Parathyroid adenoma (tissue), 2 donors: ENCODE results near the gene TBCD.

Experiments
- H2AFZ ChIP-seq: fragments of 300-600 bp; sonication (generic); one replicate; pipeline ENCODE4 v1.7.0; 2017; ENCODE audit warnings: antibody characterized with exemption, mild to moderate bottlenecking
- H3K27ac ChIP-seq: fragments of 300-600 bp; sonication (generic); one replicate; pipeline ENCODE4 v1.7.0; 2017
- H3K27me3 ChIP-seq: fragments of 300-600 bp; sonication (generic); one replicate; pipeline ENCODE4 v1.7.0; 2017; ENCODE audit warnings: low read length; ENCODE audit not compliant: control insufficient read depth, insufficient read depth
- H3K36me3 ChIP-seq: fragments of 300-600 bp; sonication (generic); one replicate; pipeline ENCODE4 v1.7.0; 2017; ENCODE audit warnings: low read length; ENCODE audit not compliant: control insufficient read depth, insufficient read depth
- H3K4me1 ChIP-seq: fragments of 300-600 bp; sonication (generic); one replicate; pipeline ENCODE4 v1.7.0; 2017; ENCODE audit warnings: control low read depth
- H3K4me2 ChIP-seq: fragments of 300-600 bp; sonication (generic); one replicate; pipeline ENCODE4 v1.7.0; 2017; ENCODE audit warnings: low read length
- H3K4me3 ChIP-seq: fragments of 300-600 bp; sonication (generic); one replicate; pipeline ENCODE4 v1.7.0; 2017; ENCODE audit warnings: low read depth, low read length
- H3K79me2 ChIP-seq: fragments of 300-600 bp; sonication (generic); one replicate; pipeline ENCODE4 v1.7.0; 2017; ENCODE audit warnings: control low read depth
- H3K9ac ChIP-seq: fragments of 300-600 bp; sonication (generic); one replicate; pipeline ENCODE4 v1.7.0; 2017; ENCODE audit warnings: mild to moderate bottlenecking
- H3K9me3 ChIP-seq: fragments of 300-600 bp; sonication (generic); one replicate; pipeline ENCODE4 v1.7.0; 2017; ENCODE audit warnings: low read length; ENCODE audit not compliant: control insufficient read depth
- CTCF ChIP-seq: fragments of 300-600 bp; sonication (generic); IDR thresholded peaks from one replicate; pipeline ENCODE4 v1.7.0; 2017; ENCODE audit warnings: antibody characterized with exemption, mild to moderate bottlenecking
- donor health status: primary hyperparathyroidism.

Gene TBCD

GRCh38 chr17:82745524-82745923, 6.3 kb upstream of the TBCD start:
- Histone ChIP-seq H3K4me3 (no peak overlapping the region), H3K79me2 (no peaks in the 10 kb centered on the region), H3K4me2 (no peak overlapping the region), H3K36me3 (no peaks in the 10 kb centered on the region), H2AFZ (no peak overlapping the region), H3K4me1 (no peaks in the 10 kb centered on the region), H3K9me3 (no peaks in the 10 kb centered on the region), H3K9ac (no peak overlapping the region), H3K27ac (no peak overlapping the region), H3K27me3 (no peaks in the 10 kb centered on the region)
- TF ChIP-seq CTCF, result no peak

- TF ChIP-seq CTCF, result no peak
- no peak overlapping the region for H3K27ac ChIP-seq
- H3K36me3 ChIP-seq, result no peaks in the 10 kb centered on the region
Measured at GRCh38 chr17:82748756-82749155, 3.1 kb upstream of the TBCD start.

GRCh38 chr17:82750241-82750908, 1.5 kb upstream of the TBCD start:
- no peak overlapping the region for H3K9ac ChIP-seq
- no peaks in the 10 kb centered on the region for H3K36me3 ChIP-seq
- H3K4me1 ChIP-seq, result peaks cover under 1% of the 10 kb centered on the region
- H3K9me3 ChIP-seq, result no peaks in the 10 kb centered on the region
- no peak overlapping the region for H3K4me3 ChIP-seq
- no peak overlapping the region for H3K27ac ChIP-seq
- no peak overlapping the region for H2AFZ ChIP-seq
- no peak for TF ChIP-seq CTCF
- H3K79me2 ChIP-seq, result peaks cover 7% of the 10 kb centered on the region
- no peaks in the 10 kb centered on the region for H3K27me3 ChIP-seq
- no peak overlapping the region for H3K4me2 ChIP-seq

More at GRCh38 chr17:82748756-82749155, 3.1 kb upstream of the TBCD start:
- Histone ChIP-seq H3K27me3 (no peaks in the 10 kb centered on the region), H3K4me2 (no peak overlapping the region), H3K4me1 (no peaks in the 10 kb centered on the region), H3K9ac (no peak overlapping the region), H3K4me3 (no peak overlapping the region), H3K79me2 (no peaks in the 10 kb centered on the region), H2AFZ (no peak overlapping the region), H3K9me3 (no peaks in the 10 kb centered on the region)

GRCh38 chr17:82751171-82751570, 694 bp upstream of the TBCD start:
- H3K27me3 ChIP-seq, result no peaks in the 10 kb centered on the region
- H2AFZ ChIP-seq, result no peak overlapping the region
- H3K4me1 ChIP-seq, result peaks cover 2% of the 10 kb centered on the region
- peak overlapping the region; percentile 62 for H3K4me2 ChIP-seq
- TF ChIP-seq CTCF, result no peak
- no peak overlapping the region for H3K4me3 ChIP-seq
- H3K9me3 ChIP-seq, result no peaks in the 10 kb centered on the region
- H3K36me3 ChIP-seq, result no peaks in the 10 kb centered on the region
- no peak overlapping the region for H3K9ac ChIP-seq
- H3K27ac ChIP-seq, result no peak overlapping the region
- H3K79me2 ChIP-seq, result peaks cover 7% of the 10 kb centered on the region
